CD4-positive, alpha-beta T cell treated with Interleukin-4 for 1 hour (primary cell): ENCODE measurements around the gene GATA5.

Experiments used
- DNase-seq, 2 donors: peaks; one replicate each; pipeline ENCODE4 v3.0.0-alpha.2; 2020 to 2022

GATA5 gene

GRCh38 chr20:62475772-62476055 is at the start of gene GATA5:
Gene GATA5, minus strand, starts transcription at chr20:62475995. Its CDS starts 474 bp downstream, at chr20:62475521.
- DNase-seq: no peak

GRCh38 chr20:62525014-62525413 is 49.2 kb upstream of the GATA5 start:
- DNase-seq: no peak

GRCh38 chr20:62524505-62524911 is 48.7 kb upstream of the GATA5 start:
- DNase-seq: no peak

GRCh38 chr20:62523473-62524203 is 47.8 kb upstream of the GATA5 start:
- DNase-seq: peak; percentile 28 to 31

- DNase-seq: no peak
Observed at GRCh38 chr20:62522748-62523396, 47.1 kb upstream of the GATA5 start.

- DNase-seq: no peak
Observed at GRCh38 chr20:62519826-62520225, 44.0 kb upstream of the GATA5 start.

- no peak for DNase-seq
Observed at GRCh38 chr20:62518911-62519310, 43.1 kb upstream of the GATA5 start.

- no peak for DNase-seq
Observed at GRCh38 chr20:62517901-62518610, 42.3 kb upstream of the GATA5 start.

GRCh38 chr20:62517168-62517567 is 41.4 kb upstream of the GATA5 start:
- no peak for DNase-seq

GRCh38 chr20:62516338-62516737 is 40.5 kb upstream of the GATA5 start:
- no peak for DNase-seq

GRCh38 chr20:62515826-62516225 is 40.0 kb upstream of the GATA5 start:
- no peak for DNase-seq

- DNase-seq: no peak
Observed at GRCh38 chr20:62515280-62515679, 39.5 kb upstream of the GATA5 start.

GRCh38 chr20:62513991-62514390 is 38.2 kb upstream of the GATA5 start:
- DNase-seq: no peak

- DNase-seq: no peak
Observed at GRCh38 chr20:62511915-62512610, 36.3 kb upstream of the GATA5 start.

- DNase-seq: no peak
Observed at GRCh38 chr20:62511300-62511914, 35.6 kb upstream of the GATA5 start.

GRCh38 chr20:62508641-62509051 is 32.9 kb upstream of the GATA5 start:
- DNase-seq: no peak

GRCh38 chr20:62507991-62508640 is 32.3 kb upstream of the GATA5 start:
- DNase-seq: no peak

- DNase-seq: no peak
Observed at GRCh38 chr20:62507323-62507722, 31.5 kb upstream of the GATA5 start.

GRCh38 chr20:62506791-62507190 is 31.0 kb upstream of the GATA5 start:
- DNase-seq: no peak

- DNase-seq: no peak
Observed at GRCh38 chr20:62506087-62506486, 30.3 kb upstream of the GATA5 start.

- no peak for DNase-seq
Observed at GRCh38 chr20:62505337-62506045, 29.7 kb upstream of the GATA5 start.

- no peak for DNase-seq
Observed at GRCh38 chr20:62504323-62504722, 28.5 kb upstream of the GATA5 start.
